Epithelial cell of esophagus (primary cell): ENCODE measurements around the gene SSTR5.

Experiments used
- DNase-seq: peaks from one replicate; pipeline ENCODE4 v3.0.0; 2010; ENCODE audit warnings: low read depth
- H3K4me3 ChIP-seq: 2 replicates; pipeline ENCODE4 v1.5.1; 2011; ENCODE audit warnings: mild to moderate bottlenecking, low read length, control low read depth
- TF ChIP-seq, protein P1 (sequence below): IDR thresholded peaks from 2 replicates; pipeline ENCODE4 v1.5.1; 2011; ENCODE audit warnings: low read depth, mild to moderate bottlenecking, low read length, control low read depth, inconsistent platforms; ENCODE audit not compliant: insufficient read depth; ENCODE audit errors: missing control alignments

The SSTR5 gene

DNA sequence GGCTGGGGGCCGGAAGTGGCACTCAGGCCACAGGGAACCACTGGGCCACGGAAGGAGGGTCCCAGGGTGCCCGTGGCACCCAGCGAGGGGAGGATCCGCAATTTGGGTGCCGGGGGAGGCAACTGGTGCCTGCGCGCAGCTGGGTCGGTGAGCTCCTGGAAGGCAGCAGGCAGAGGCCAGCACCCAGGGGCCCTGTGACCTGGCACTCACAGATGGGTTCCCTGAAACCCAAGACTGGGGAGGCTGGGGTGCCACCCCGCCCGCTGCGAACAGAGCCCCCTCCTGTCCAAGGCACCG is 663 bp downstream of the SSTR5 start:
- TF ChIP-seq, protein P1, sequence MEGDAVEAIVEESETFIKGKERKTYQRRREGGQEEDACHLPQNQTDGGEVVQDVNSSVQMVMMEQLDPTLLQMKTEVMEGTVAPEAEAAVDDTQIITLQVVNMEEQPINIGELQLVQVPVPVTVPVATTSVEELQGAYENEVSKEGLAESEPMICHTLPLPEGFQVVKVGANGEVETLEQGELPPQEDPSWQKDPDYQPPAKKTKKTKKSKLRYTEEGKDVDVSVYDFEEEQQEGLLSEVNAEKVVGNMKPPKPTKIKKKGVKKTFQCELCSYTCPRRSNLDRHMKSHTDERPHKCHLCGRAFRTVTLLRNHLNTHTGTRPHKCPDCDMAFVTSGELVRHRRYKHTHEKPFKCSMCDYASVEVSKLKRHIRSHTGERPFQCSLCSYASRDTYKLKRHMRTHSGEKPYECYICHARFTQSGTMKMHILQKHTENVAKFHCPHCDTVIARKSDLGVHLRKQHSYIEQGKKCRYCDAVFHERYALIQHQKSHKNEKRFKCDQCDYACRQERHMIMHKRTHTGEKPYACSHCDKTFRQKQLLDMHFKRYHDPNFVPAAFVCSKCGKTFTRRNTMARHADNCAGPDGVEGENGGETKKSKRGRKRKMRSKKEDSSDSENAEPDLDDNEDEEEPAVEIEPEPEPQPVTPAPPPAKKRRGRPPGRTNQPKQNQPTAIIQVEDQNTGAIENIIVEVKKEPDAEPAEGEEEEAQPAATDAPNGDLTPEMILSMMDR: no peak
- DNase-seq: no peak
- H3K4me3 ChIP-seq: no peak overlapping the region

DNA sequence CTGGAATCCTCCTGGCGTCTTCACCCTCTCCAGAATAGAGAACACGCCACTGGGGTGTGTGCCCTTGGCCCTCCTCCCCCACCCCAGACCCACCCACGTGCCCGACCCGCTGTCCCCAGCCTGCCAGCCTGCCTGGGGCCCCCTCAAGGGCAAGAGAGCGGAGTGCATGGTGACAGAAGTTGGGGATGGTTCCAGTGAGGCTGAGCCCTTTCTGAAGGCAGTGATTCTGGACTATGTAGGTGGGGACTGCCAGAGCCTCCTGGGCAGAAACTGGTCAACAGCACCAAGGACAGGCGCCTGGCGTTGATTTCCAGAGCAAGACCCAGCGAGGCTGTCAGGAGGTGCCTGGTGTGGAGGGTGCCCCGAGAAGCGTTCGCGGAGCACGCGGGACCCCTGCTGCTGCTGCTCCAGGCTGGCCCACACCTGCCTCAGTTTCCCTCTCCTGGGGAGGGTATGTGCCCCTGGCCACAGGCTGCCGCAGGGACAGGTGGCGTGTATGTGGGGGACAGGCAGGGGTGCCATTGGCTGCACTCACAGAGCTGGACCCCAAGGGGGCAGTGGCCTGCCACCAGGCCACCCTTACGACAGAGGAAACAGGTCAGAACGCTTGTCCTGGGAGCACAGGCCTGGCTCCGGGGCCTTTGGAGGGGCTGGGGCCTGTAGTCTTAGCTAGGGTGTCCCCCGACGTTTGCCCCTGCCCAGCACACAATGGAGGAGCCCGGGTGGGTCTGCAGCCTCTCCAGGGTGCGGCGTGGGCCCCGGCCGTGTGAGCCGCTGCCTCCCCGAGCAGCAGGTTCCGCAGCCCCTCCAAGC is 1.2 kb downstream of the SSTR5 start:
- H3K4me3 ChIP-seq: no peak overlapping the region
- TF ChIP-seq, protein P1: no peak
- no peak for DNase-seq

DNA sequence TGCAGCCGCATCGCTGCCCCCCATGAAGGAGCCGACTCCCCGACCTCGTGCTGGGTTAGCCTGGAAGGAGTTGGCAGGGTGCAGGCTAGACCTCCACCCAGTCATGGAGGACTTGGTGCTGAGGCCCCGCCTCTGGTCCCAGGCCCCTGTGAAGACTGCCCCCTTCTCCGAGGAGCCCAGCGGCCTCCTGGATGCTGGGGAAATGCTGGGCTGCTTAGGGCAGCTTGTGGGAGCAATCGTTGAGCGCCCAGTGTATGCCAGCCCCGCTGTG is 1.8 kb downstream of the SSTR5 start:
- no peak overlapping the region for H3K4me3 ChIP-seq
- DNase-seq: no peak
- TF ChIP-seq, protein P1: no peak

DNA sequence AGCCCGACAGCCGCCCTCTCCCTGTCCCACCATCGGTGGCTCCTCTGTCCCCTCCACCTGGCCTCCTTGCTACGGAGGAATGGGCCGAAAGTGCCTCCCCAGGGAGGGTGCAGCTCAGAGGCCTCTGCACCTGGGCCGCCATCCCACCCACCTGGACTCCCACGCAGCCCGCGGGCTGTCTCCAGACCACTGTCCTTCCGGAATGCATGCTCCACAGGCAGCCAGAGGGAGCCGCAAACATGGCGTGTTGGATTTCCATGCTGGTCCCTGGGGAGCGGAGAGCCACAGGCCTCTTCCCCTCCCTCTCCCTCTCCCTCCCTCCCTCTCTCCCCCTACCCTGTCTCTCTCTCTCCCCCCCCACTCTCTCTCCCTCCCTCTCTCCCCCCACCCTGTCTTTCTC is 3.0 kb downstream of the SSTR5 start:
- no peak overlapping the region for H3K4me3 ChIP-seq
- DNase-seq: no peak
- TF ChIP-seq, protein P1: no peak

DNA sequence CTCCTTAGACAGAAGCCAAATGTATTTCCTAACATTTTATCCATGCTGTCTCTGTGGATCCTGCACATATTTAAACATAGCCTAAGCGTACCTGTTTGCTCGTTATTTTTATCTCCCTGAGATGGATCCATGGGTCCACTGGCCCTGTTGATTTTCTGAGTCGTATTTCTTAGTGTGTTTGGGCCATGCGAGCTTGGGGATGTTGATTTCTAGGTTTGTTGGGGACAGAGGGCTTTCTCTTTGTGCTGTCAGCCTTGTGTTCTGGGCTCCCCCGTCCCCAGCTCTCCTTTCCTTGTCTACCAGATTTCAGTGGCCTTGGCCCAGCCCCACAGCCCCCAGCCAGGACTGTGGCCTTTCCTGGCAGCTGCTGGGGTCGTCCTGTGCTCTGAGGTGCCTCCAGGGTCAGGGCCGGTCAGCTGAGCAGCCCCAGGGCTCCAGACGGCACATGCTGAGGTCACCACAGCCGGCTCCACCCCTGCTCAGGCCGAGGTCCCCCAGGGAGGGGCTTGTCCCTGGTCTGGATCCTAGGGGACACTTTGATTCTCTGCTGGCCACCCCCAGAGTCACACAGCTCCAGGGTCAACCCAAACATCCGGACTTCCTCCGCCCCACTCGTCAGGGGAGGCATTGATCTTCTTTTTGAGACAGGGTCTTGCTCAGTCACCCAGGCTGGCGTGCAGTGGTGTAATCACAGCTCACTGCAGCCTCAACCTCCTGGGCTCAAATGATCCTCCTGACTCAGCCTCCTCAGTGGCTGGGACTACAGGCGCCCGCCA is 4.4 kb downstream of the SSTR5 start:
- H3K4me3 ChIP-seq: no peak overlapping the region
- DNase-seq: no peak
- TF ChIP-seq, protein P1: no peak

DNA sequence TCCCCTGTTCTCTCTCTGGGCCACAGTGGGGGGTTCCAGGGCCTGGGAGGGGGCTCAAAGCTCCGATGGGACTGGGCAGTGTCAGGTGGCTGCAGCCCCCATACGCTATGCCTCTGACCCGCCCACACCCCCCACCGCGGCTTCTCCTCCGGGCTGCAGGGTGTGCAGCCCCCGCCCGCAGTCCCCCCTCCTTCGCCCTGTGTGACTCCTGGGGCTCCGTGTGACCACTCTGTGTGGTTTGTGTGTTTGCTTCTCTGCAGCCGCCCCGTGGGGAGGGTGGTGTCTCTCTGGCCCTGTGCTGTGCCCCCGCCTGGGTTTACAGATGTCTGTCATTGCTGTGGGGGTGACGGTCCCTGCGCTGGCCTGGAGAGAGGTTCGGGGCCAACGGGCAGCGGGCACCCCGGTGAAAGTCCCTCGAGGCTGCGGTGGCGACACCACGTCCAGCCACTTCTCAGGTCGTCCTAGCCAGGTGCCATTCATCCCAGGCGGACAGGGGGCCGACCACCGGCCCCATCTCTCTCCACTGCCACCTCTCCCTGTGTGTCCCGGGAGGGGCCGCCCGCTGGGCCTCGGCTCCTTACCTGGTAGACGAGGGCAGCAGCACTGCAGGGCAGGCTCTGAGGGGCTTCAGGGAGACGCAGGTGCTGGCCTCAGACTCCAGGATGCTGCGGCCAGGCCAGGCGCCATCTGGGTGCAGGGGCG is 5.5 kb downstream of the SSTR5 start:
- no peak overlapping the region for H3K4me3 ChIP-seq

More for the DNA sequence above, 5.5 kb downstream of the SSTR5 start:
- TF ChIP-seq, protein P1: no peak
- no peak for DNase-seq
